Osteoblast (primary cell): Measurements from ENCODE around the gene ADAM12. TPM values are rescaled to one million over a fixed set of nuclear protein-coding genes. Genes with fewer than 3 reads are reported as not detected.
A peak's percentile ranks its signal among the peaks of the same experiment; 100 is the strongest.
"Not testable (repeated sequence)": the region's sequence is repeated elsewhere in the genome, so short reads cannot be mapped to it uniquely, and the experiment has no call there.

Experiments
- DNase-seq: peaks from one replicate; pipeline ENCODE4 v3.0.0; 2011; ENCODE audit warnings: low spot score, mixed read lengths; ENCODE audit not compliant: insufficient read length; ENCODE audit errors: missing footprints
- H2AFZ ChIP-seq: 2 replicates; pipeline ENCODE4 v1.6.0; 2011; ENCODE audit warnings: mild to moderate bottlenecking, low read length
- H3K27ac ChIP-seq: 2 replicates; pipeline ENCODE4 v1.5.1; 2011; ENCODE audit warnings: mild to moderate bottlenecking, low read depth, low read length, moderate library complexity
- H3K27me3 ChIP-seq: 2 replicates; pipeline ENCODE4 v1.6.0; 2012; ENCODE audit warnings: mild to moderate bottlenecking, control low read depth, inconsistent platforms, low read length, moderate library complexity; ENCODE audit not compliant: insufficient read depth
- H3K36me3 ChIP-seq: 2 replicates; pipeline ENCODE4 v1.5.1; 2011; ENCODE audit warnings: mild to moderate bottlenecking, low read length, control low read depth, moderate library complexity; ENCODE audit not compliant: insufficient read depth
- H3K4me1 ChIP-seq: 2 replicates; pipeline ENCODE4 v1.5.1; 2011; ENCODE audit warnings: mild to moderate bottlenecking, low read length, control low read depth, moderate library complexity; ENCODE audit not compliant: insufficient read depth
- H3K4me2 ChIP-seq: 2 replicates; pipeline ENCODE4 v1.6.0; 2011; ENCODE audit warnings: mild to moderate bottlenecking, low read length; ENCODE audit not compliant: insufficient read depth
- H3K4me3 ChIP-seq: fragments of 200-600 bp; sonication (generic); 3 replicates; pipeline ENCODE4 v1.5.1; 2012; ENCODE audit warnings: mild to moderate bottlenecking, low read length, inconsistent platforms; ENCODE audit not compliant: insufficient read depth
- H3K79me2 ChIP-seq: 2 replicates; pipeline ENCODE4 v1.6.0; 2012; ENCODE audit warnings: mild to moderate bottlenecking, low read length, control low read depth, inconsistent platforms; ENCODE audit not compliant: insufficient read depth
- H3K9me3 ChIP-seq: 2 replicates; pipeline ENCODE4 v1.5.1; 2011; ENCODE audit warnings: low read depth, low read length, control low read depth
- H4K20me1 ChIP-seq: 2 replicates; pipeline ENCODE4 v1.6.0; 2012; ENCODE audit warnings: mild to moderate bottlenecking, low read length, control low read depth; ENCODE audit not compliant: insufficient read depth
- CTCF ChIP-seq: IDR thresholded peaks from 2 replicates; pipeline ENCODE4 v1.5.1; 2011; ENCODE audit warnings: mild to moderate bottlenecking, low read depth, low read length, moderate library complexity; ENCODE audit errors: extremely low read depth
- total RNA-seq: library from RNA; depleted of rRNA; stranded (reverse); fragments of >200 nt; gene quantifications from 2 replicates; pipeline ENCODE4 v1.2.3, GENCODE V29; 2012

Gene ADAM12
- total RNA-seq, 1 donor: 345 TPM

- peak overlapping the region; percentile 72 for H3K27ac ChIP-seq
- peaks cover 14% of the 10 kb centered on the region for H3K36me3 ChIP-seq
- H2AFZ ChIP-seq: no peak overlapping the region
Observed at GRCh38 chr10:126175641-126176262, 212.5 kb downstream of the ADAM12 start.

DNA sequence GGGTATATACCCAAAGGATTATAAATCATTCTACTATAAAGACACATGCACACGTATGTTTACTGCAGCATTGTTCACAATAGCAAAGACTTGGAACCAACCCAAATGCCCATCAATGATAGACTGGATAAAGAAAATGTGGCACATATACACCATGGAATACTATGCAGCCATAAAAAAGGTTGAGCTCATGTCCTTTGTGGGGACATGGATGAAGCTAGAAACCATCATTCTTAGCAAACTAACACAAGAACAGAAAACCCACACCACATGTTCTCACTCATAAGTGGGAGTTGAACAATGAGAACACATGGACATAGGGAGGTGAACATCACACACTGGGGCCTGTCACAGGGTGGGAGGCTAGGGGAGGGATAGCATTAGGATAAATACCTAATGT, 215.5 kb downstream of the ADAM12 start:
- not testable (repeated sequence) for H3K4me2 ChIP-seq, DNase-seq, H3K27ac ChIP-seq, H3K27me3 ChIP-seq, H2AFZ ChIP-seq, H3K9me3 ChIP-seq, H4K20me1 ChIP-seq, H3K4me3 ChIP-seq
- Histone ChIP-seq H3K36me3 (peaks cover 21% of the 10 kb centered on the region), H3K4me1 (peaks cover 31% of the 10 kb centered on the region), H3K79me2 (peaks cover 39% of the 10 kb centered on the region)

More at GRCh38 chr10:126175641-126176262, 212.5 kb downstream of the ADAM12 start:
- DNase-seq: no peak
- Histone ChIP-seq H3K27me3 (no peaks in the 10 kb centered on the region), H3K4me1 (peaks cover 25% of the 10 kb centered on the region), H3K4me3 (no peak overlapping the region), H4K20me1 (no peaks in the 10 kb centered on the region), H3K79me2 (peaks cover 27% of the 10 kb centered on the region), H3K4me2 (no peak overlapping the region), H3K9me3 (no peaks in the 10 kb centered on the region)
- no peak for TF ChIP-seq CTCF

- H3K27ac ChIP-seq: peak overlapping the region; percentile 99
- no peak for TF ChIP-seq CTCF
- H3K4me1 ChIP-seq: peaks cover 22% of the 10 kb centered on the region
- no peaks in the 10 kb centered on the region for H3K9me3 ChIP-seq
- no peaks in the 10 kb centered on the region for H3K27me3 ChIP-seq
- H3K36me3 ChIP-seq: peaks cover 21% of the 10 kb centered on the region
- H4K20me1 ChIP-seq: no peaks in the 10 kb centered on the region
- H3K4me2 ChIP-seq: peak overlapping the region; percentile 75
- H3K79me2 ChIP-seq: peaks cover 40% of the 10 kb centered on the region
- DNase-seq: peak; percentile 92
- H3K4me3 ChIP-seq: peak overlapping the region; percentile 9
- H2AFZ ChIP-seq: no peak overlapping the region
Observed at GRCh38 chr10:126171555-126171954, 216.7 kb downstream of the ADAM12 start.

DNA sequence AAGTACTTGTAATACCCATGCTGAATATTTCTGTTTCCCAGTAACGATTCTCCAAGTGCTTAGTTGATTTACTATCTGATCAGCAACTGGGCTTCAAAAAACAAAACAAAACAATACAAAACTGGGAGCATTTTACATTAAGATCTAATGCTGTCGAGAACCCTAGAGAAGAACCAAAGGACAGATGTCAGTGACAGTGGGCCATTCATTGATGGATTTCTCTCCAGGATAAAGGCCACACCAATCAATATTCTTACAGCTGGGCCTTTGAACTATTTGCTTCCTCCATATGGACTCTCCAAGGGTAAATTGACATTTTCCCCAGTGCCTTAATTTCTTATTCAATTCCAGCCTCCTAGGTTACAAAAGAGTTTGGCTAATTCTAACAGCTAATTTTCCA, 217.5 kb downstream of the ADAM12 start:
- peak overlapping the region; percentile 99 for H3K27ac ChIP-seq
- TF ChIP-seq CTCF: no peak
- peaks cover 20% of the 10 kb centered on the region for H3K36me3 ChIP-seq
- no peaks in the 10 kb centered on the region for H4K20me1 ChIP-seq
- DNase-seq: no peak
- peaks cover 22% of the 10 kb centered on the region for H3K4me1 ChIP-seq
- no peak overlapping the region for H3K4me3 ChIP-seq
- no peak overlapping the region for H2AFZ ChIP-seq
- peak overlapping the region; percentile 75 for H3K4me2 ChIP-seq
- H3K27me3 ChIP-seq: no peaks in the 10 kb centered on the region
- no peaks in the 10 kb centered on the region for H3K9me3 ChIP-seq
- H3K79me2 ChIP-seq: peaks cover 37% of the 10 kb centered on the region
